Measurements from ENCODE around the gene CTCFL. TPM values are rescaled to one million over a fixed set of nuclear protein-coding genes. Genes with fewer than 3 reads are reported as not detected.

The CTCFL gene
- total and polyA plus RNA-seq, 2 of the 13 experiments (the other 11 are each of a cell fraction or from before 2014, with no cell fraction given), result 0.04 TPM; not detected in 1

GRCh38 chr20:57526885-57527460 is 2.0 kb upstream of the CTCFL start:
- Histone ChIP-seq H3K4me1 (ENCODE audit: insufficient read depth, low read length) (peaks cover 53% of the 10 kb centered on the region), H3K27ac (ENCODE audit: extremely low read length, insufficient read depth, low read length) (peak overlapping the region; percentile 15), H3K4me3 (replicated peaks in 1 of 3; ENCODE audit: insufficient read depth in 1 of 3, low read depth in 2 of 3, low read length in 3 of 3) (peak overlapping the region in 1 of 3 experiments; percentile 45; a peak in 1 of 6 replicates), H4K20me1 (ENCODE audit: insufficient read depth, low read length) (no peaks in the 10 kb centered on the region), H3K27me3 (ENCODE audit: control insufficient read depth in 1 of 2, insufficient read depth in 2 of 2, low read length in 2 of 2) (peaks cover 2 to 16% of the 10 kb centered on the region in 2 experiments; a peak in 2 of 5 replicates), H3K36me3 (replicated peaks in 1 of 2; ENCODE audit: control insufficient read depth in 1 of 2, insufficient read depth in 2 of 2, low read length in 2 of 2) (no peaks in the 10 kb centered on the region), H2AFZ (ENCODE audit: low read length) (no peak overlapping the region), H3K4me2 (ENCODE audit: low read depth, low read length) (peak overlapping the region; percentile 71), H3K79me2 (ENCODE audit: insufficient read depth, low read length) (no peaks in the 10 kb centered on the region), H3K9ac (ENCODE audit: insufficient read depth, low read depth, low read length) (no peak overlapping the region; the same call in 1 of the 2 replicates), H3K9me3 (ENCODE audit: low read length) (no peaks in the 10 kb centered on the region)
- peak; percentile 52 for ATAC-seq
- BruUV-seq (replicated peaks), result no TSS peak
- intact Hi-C loops (cut with micrococcal nuclease; ENCODE audit: unreplicated experiment) (no loop called here), in situ Hi-C loops (cut with HindIII; ENCODE audit: extremely low pct_ligation_motif_present, low pct_unique_long_range_greater_than_20kb) (no loop called here)
- FAIRE-seq, result no peak
- POLR2A ChIA-PET, result interaction anchor here (0.7 to 2.1 kb wide), 9 partner anchors 21 to 64 kb away, joined by 3 to 27 read pairs (median 4); partner anchors contain the start of gene PCK1
- DNase-seq (ENCODE audit: low spot score), result no peak
- CTCF ChIA-PET (ENCODE audit: low intra/inter-chr PET ratio, low total read pairs), result interaction anchor here (1.3 to 5.7 kb wide), 4 partner anchors 13 to 66 kb away, joined by 6 to 140 read pairs (median 16); no protein-coding TSS in a partner anchor
- WGBS (ENCODE audit: low lambda C conversion rate), result 27% methylated on average over 19 of the region's 19 CpGs
- TF ChIP-seq ZNF687 (CRISPR knock-in tag; IDR thresholded peaks at IDR 0.05), result peak; percentile 55
- TF ChIP-seq ZFP82 (CRISPR knock-in tag; IDR thresholded peaks at IDR 0.05; ENCODE audit: borderline replicate concordance), result no peak; the same call in 1 of the 2 replicates
- TF ChIP-seq ZFX (CRISPR knock-in tag; IDR thresholded peaks at IDR 0.05; ENCODE audit: low read depth), result 0 out of 2 replicates have a peak, but pooled peaks have one; percentile 12
- TF ChIP-seq ZNF883 (CRISPR knock-in tag; IDR thresholded peaks at IDR 0.05; ENCODE audit: not compliant biosample characterization), result peak; percentile 74
- TF ChIP-seq ZNF317 (CRISPR knock-in tag; IDR thresholded peaks at IDR 0.05), result peak; percentile 26; the same call in 1 of the 2 replicates
- peak; percentile 66; the same call in 1 of the 2 replicates for TF ChIP-seq KDM5B (CRISPR knock-in tag; IDR thresholded peaks at IDR 0.05; ENCODE audit: borderline replicate concordance)
- TF ChIP-seq ZNF274 (CRISPR knock-in tag; IDR thresholded peaks at IDR 0.05), result peak; percentile 75; the same call in 1 of the 2 replicates
- TF ChIP-seq MTA1 (CRISPR knock-in tag; IDR thresholded peaks at IDR 0.05; ENCODE audit: borderline replicate concordance), result peak; percentile 65; the same call in 1 of the 2 replicates
- 0 out of 2 replicates have a peak, but pooled peaks have one; percentile 16 for TF ChIP-seq HIVEP1 (CRISPR knock-in tag; IDR thresholded peaks at IDR 0.05)
- TF ChIP-seq ZNF512B (CRISPR knock-in tag; IDR thresholded peaks at IDR 0.05; ENCODE audit: borderline replicate concordance), result 0 out of 2 replicates have a peak, but pooled peaks have one; percentile 42
- peak; percentile 39; the same call in 1 of the 2 replicates for TF ChIP-seq ZNF362 (CRISPR knock-in tag; IDR thresholded peaks at IDR 0.05; ENCODE audit: borderline replicate concordance)
- TF ChIP-seq PCBP2 (optimal IDR thresholded peaks at IDR 0.05; ENCODE audit: low read depth, low read length, poor library complexity, severe bottlenecking), result peak; percentile 42
- TF ChIP-seq ZNF350 (CRISPR knock-in tag; IDR thresholded peaks at IDR 0.05; ENCODE audit: borderline replicate concordance, low read depth), result 0 out of 2 replicates have a peak, but pooled peaks have one; percentile 21
- peak; percentile 16 for TF ChIP-seq TEAD3 (CRISPR knock-in tag; optimal IDR thresholded peaks at IDR 0.05; ENCODE audit: borderline replicate concordance)
